ENCODE data around the gene SNX11.
A peak's percentile ranks its signal among the peaks of the same experiment; 100 is the strongest.

The SNX11 gene

DNA sequence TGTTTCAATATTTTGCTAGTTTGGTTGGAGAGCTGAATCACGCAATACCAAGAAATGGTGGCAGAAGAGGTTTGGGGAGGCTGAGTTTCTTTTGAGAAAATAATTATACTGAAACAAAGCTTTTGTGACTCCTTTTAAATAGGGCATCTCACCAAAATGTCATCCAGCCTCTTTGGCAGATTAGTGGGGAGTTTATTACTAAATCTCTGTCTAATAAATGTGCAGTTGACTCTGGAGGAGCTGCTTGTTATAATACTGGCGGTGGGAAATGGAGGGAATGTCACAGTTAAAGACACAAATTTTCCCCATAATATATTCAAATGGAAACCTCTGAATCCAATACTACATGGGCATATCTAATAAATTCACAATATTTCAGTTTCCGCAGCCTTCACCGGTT, 44.7 kb downstream of the SNX11 start:
- no peak overlapping the region for H3K9ac ChIP-seq (ENCODE audit: low read length)
- H3K4me2 ChIP-seq (ENCODE audit: low read length, poor library complexity, severe bottlenecking): no peak overlapping the region
- H3K4me3 ChIP-seq (ENCODE audit: insufficient read depth in 1 of 2, low read depth in 1 of 2, low read length in 2 of 2): no peak overlapping the region
- no peak overlapping the region for H3K4ac ChIP-seq (ENCODE audit: low read depth in 1 of 2, low read length in 2 of 2)
- H3K79me1 ChIP-seq (replicated peaks; ENCODE audit: low read length, poor library complexity, severe bottlenecking): no peaks in the 10 kb centered on the region
- H3K9me3 ChIP-seq (ENCODE audit: control insufficient read depth, low read length): no peaks in the 10 kb centered on the region
- H2BK120ac ChIP-seq (ENCODE audit: low read depth, low read length): no peak overlapping the region
- H3K27ac ChIP-seq (ENCODE audit: low read length, poor library complexity, severe bottlenecking): no peak overlapping the region
- no peak overlapping the region for H2BK5ac ChIP-seq (ENCODE audit: low read depth, low read length, poor library complexity, severe bottlenecking)
- WGBS: 0% methylated on average over 1 of the region's 4 CpGs
- no peak overlapping the region for H3K14ac ChIP-seq (ENCODE audit: low read length in 2 of 2)
- no peak overlapping the region for H3K18ac ChIP-seq (ENCODE audit: low read depth in 1 of 2, low read length in 2 of 2)
- H2AK5ac ChIP-seq (ENCODE audit: low read length, severe bottlenecking): no peak overlapping the region
- H3K27me3 ChIP-seq (ENCODE audit: control insufficient read depth in 1 of 2, insufficient read depth in 1 of 2, low read length in 2 of 2): peaks cover 63 to 89% of the 10 kb centered on the region in 2 experiments
- H3K23ac ChIP-seq (ENCODE audit: low read length in 2 of 2): no peak overlapping the region
- no peak overlapping the region for H2BK12ac ChIP-seq (ENCODE audit: low read length in 2 of 2)
- no peak overlapping the region for H2AFZ ChIP-seq (ENCODE audit: low read depth, low read length)
- H3K36me3 ChIP-seq (ENCODE audit: control insufficient read depth in 1 of 2, insufficient read depth in 2 of 2, low read depth in 1 of 2, low read length in 2 of 2): no peaks in the 10 kb centered on the region
- H2BK15ac ChIP-seq (ENCODE audit: low read depth, poor library complexity, severe bottlenecking): no peak overlapping the region
- H3K4me1 ChIP-seq (ENCODE audit: control insufficient read depth, insufficient read depth, low read depth, low read length): no peaks in the 10 kb centered on the region
- no peak overlapping the region for H4K91ac ChIP-seq (ENCODE audit: low read length)
- no peak for DNase-seq
- no peak overlapping the region for H4K8ac ChIP-seq (ENCODE audit: low read length)

DNA sequence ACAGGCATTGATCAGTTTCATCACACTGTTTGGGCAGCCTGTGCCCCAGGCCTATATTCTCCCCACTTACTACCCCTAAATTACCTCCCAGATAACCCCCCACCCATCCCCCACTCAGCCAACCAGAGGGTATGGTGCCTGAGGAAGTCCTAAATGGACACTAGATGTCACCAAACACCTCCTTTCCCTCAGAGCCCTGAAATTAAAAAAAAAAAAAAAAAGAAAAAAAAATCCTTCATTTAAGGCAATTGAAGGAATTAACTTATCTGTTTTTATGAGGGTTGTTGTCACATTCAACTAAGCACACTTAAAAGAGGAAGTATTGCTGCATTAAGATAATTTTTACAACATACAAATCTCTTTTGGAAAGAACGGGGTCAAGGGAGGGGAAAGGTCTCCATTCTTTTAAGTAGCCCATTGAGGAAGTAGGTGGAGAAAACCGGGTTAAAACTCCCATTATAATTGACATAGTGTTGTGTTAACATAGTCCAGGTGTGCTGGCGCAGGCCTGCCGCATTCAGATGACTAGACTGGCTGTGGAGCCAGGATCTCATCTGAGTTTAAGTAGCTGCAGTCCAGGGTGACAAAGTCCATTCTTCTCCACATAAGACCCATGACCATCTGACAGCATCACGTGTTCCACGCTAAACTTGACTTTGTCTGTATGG, 46.3 kb downstream of the SNX11 start:
- DNase-seq: peak; percentile 70
- H3K27ac ChIP-seq (ENCODE audit: low read length, poor library complexity, severe bottlenecking): no peak overlapping the region
- no peaks in the 10 kb centered on the region for H3K9me3 ChIP-seq (ENCODE audit: control insufficient read depth, low read length)
- H3K79me1 ChIP-seq (replicated peaks; ENCODE audit: low read length, poor library complexity, severe bottlenecking): no peaks in the 10 kb centered on the region
- H3K4me3 ChIP-seq (ENCODE audit: insufficient read depth in 1 of 2, low read depth in 1 of 2, low read length in 2 of 2): no peak overlapping the region
- H4K91ac ChIP-seq (ENCODE audit: low read length): no peak overlapping the region
- no peak overlapping the region for H3K14ac ChIP-seq (ENCODE audit: low read length in 2 of 2)
- H3K18ac ChIP-seq (ENCODE audit: low read depth in 1 of 2, low read length in 2 of 2): no peak overlapping the region
- no peak overlapping the region for H2BK12ac ChIP-seq (ENCODE audit: low read length in 2 of 2)
- H3K36me3 ChIP-seq (ENCODE audit: control insufficient read depth in 1 of 2, insufficient read depth in 2 of 2, low read depth in 1 of 2, low read length in 2 of 2): no peaks in the 10 kb centered on the region
- H3K4ac ChIP-seq (ENCODE audit: low read depth in 1 of 2, low read length in 2 of 2): no peak overlapping the region
- no peak overlapping the region for H3K23ac ChIP-seq (ENCODE audit: low read length in 2 of 2)
- peaks cover 48 to 74% of the 10 kb centered on the region in 2 experiments for H3K27me3 ChIP-seq (ENCODE audit: control insufficient read depth in 1 of 2, insufficient read depth in 1 of 2, low read length in 2 of 2)
- no peaks in the 10 kb centered on the region for H3K4me1 ChIP-seq (ENCODE audit: control insufficient read depth, insufficient read depth, low read depth, low read length)
- H2BK15ac ChIP-seq (ENCODE audit: low read depth, poor library complexity, severe bottlenecking): no peak overlapping the region
- no peak overlapping the region for H2BK120ac ChIP-seq (ENCODE audit: low read depth, low read length)
- H4K8ac ChIP-seq (ENCODE audit: low read length): peak overlapping the region; percentile 6
- H2AK5ac ChIP-seq (ENCODE audit: low read length, severe bottlenecking): peak overlapping the region; percentile 16
- H2AFZ ChIP-seq (ENCODE audit: low read depth, low read length): no peak overlapping the region
- H2BK5ac ChIP-seq (ENCODE audit: low read depth, low read length, poor library complexity, severe bottlenecking): no peak overlapping the region
- H3K4me2 ChIP-seq (ENCODE audit: low read length, poor library complexity, severe bottlenecking): no peak overlapping the region
- no peak overlapping the region for H3K9ac ChIP-seq (ENCODE audit: low read length)
- WGBS: 44% methylated on average over 6 of the region's 6 CpGs

DNA sequence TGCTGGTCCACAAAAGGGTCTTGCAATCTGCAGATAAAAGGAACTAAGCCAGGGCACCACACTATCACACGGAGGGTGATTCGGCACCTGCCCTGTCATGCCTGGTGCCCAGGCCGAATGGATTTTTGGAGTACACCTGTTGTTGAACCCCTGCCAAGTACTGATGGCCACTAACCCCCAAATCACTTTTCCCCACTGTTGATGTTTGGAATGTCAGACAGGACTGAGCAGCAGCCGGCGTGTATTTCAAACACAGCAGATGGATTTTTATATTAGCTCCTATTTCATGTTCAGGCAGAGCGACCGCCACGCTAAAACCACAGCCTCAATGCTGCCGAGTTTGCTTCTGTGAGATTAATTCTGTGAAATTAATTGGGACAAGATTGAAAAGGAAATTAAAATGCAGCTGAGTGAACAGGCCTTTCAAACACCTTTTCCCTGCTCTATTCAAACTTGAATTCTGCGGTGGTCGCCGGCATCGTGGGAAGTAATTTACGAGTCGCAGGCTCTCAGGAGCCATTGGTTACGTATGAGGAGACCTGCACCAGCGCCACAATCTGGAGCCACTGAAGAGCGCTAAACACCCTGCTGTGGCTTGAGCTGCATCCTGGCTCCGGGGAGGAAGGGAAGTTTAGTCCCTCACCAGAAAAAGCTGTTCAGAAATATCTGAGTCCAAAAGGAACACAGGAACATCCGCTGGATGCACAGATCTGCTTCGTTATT, 48.5 kb downstream of the SNX11 start:
- no peak overlapping the region for H2AFZ ChIP-seq (ENCODE audit: low read depth, low read length)
- no peak overlapping the region for H2BK5ac ChIP-seq (ENCODE audit: low read depth, low read length, poor library complexity, severe bottlenecking)
- H3K18ac ChIP-seq (ENCODE audit: low read depth in 1 of 2, low read length in 2 of 2): no peak overlapping the region
- no peak overlapping the region for H2BK12ac ChIP-seq (ENCODE audit: low read length in 2 of 2)
- H3K4me1 ChIP-seq (ENCODE audit: control insufficient read depth, insufficient read depth, low read depth, low read length): no peaks in the 10 kb centered on the region
- H3K79me1 ChIP-seq (replicated peaks; ENCODE audit: low read length, poor library complexity, severe bottlenecking): no peaks in the 10 kb centered on the region
- H3K27me3 ChIP-seq (ENCODE audit: control insufficient read depth in 1 of 2, insufficient read depth in 1 of 2, low read length in 2 of 2): peaks cover 26 to 51% of the 10 kb centered on the region in 2 experiments
- H3K4me2 ChIP-seq (ENCODE audit: low read length, poor library complexity, severe bottlenecking): no peak overlapping the region
- H3K36me3 ChIP-seq (ENCODE audit: control insufficient read depth in 1 of 2, insufficient read depth in 2 of 2, low read depth in 1 of 2, low read length in 2 of 2): no peaks in the 10 kb centered on the region
- no peak overlapping the region for H4K8ac ChIP-seq (ENCODE audit: low read length)
- H3K9ac ChIP-seq (ENCODE audit: low read length): no peak overlapping the region
- H2BK15ac ChIP-seq (ENCODE audit: low read depth, poor library complexity, severe bottlenecking): no peak overlapping the region
- no peak overlapping the region for H2AK5ac ChIP-seq (ENCODE audit: low read length, severe bottlenecking)
- H4K91ac ChIP-seq (ENCODE audit: low read length): no peak overlapping the region
- H3K14ac ChIP-seq (ENCODE audit: low read length in 2 of 2): no peak overlapping the region
- DNase-seq: no peak
- no peak overlapping the region for H3K23ac ChIP-seq (ENCODE audit: low read length in 2 of 2)
- H3K27ac ChIP-seq (ENCODE audit: low read length, poor library complexity, severe bottlenecking): no peak overlapping the region
- H3K9me3 ChIP-seq (ENCODE audit: control insufficient read depth, low read length): no peaks in the 10 kb centered on the region
- no peak overlapping the region for H3K4ac ChIP-seq (ENCODE audit: low read depth in 1 of 2, low read length in 2 of 2)
- no peak overlapping the region for H3K4me3 ChIP-seq (ENCODE audit: insufficient read depth in 1 of 2, low read depth in 1 of 2, low read length in 2 of 2)
- H2BK120ac ChIP-seq (ENCODE audit: low read depth, low read length): no peak overlapping the region
- 66% methylated on average over 21 of the region's 21 CpGs for WGBS

DNA sequence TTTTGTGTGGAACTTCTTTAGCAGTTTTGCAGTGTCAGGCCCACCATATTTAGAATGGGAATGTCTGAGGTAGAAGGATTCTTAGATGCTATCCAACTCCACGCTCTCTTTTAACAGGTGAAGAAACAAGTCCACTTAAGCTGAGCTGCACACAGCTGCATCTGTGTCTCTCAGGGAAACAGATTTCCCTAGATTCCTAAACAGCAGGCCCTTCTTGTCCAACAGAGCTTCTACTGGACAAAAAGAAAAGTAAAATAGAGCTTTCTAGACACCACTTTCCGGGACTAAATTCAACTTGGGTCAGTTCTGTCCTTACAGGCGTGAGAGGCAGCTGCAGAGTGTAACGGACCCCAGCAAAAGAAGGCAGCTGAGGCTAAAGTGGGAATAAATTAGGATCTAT, 51.7 kb downstream of the SNX11 start:
- H3K4me1 ChIP-seq (ENCODE audit: control insufficient read depth, insufficient read depth, low read depth, low read length): no peaks in the 10 kb centered on the region
- H3K27ac ChIP-seq (ENCODE audit: low read length, poor library complexity, severe bottlenecking): no peak overlapping the region
- H3K9ac ChIP-seq (ENCODE audit: low read length): no peak overlapping the region
- H3K14ac ChIP-seq (ENCODE audit: low read length in 2 of 2): no peak overlapping the region
- no peak overlapping the region for H2BK15ac ChIP-seq (ENCODE audit: low read depth, poor library complexity, severe bottlenecking)
- no peak overlapping the region for H2BK12ac ChIP-seq (ENCODE audit: low read length in 2 of 2)
- H3K4me3 ChIP-seq (ENCODE audit: insufficient read depth in 1 of 2, low read depth in 1 of 2, low read length in 2 of 2): no peak overlapping the region
- no peak for DNase-seq
- no peak overlapping the region for H2BK5ac ChIP-seq (ENCODE audit: low read depth, low read length, poor library complexity, severe bottlenecking)
- WGBS: 83% methylated on average over 4 of the region's 4 CpGs
- no peak overlapping the region for H3K18ac ChIP-seq (ENCODE audit: low read depth in 1 of 2, low read length in 2 of 2)
- no peak overlapping the region for H2BK120ac ChIP-seq (ENCODE audit: low read depth, low read length)
- no peaks in the 10 kb centered on the region for H3K79me1 ChIP-seq (replicated peaks; ENCODE audit: low read length, poor library complexity, severe bottlenecking)
- H3K4me2 ChIP-seq (ENCODE audit: low read length, poor library complexity, severe bottlenecking): no peak overlapping the region
- no peak overlapping the region for H3K4ac ChIP-seq (ENCODE audit: low read depth in 1 of 2, low read length in 2 of 2)
- H3K23ac ChIP-seq (ENCODE audit: low read length in 2 of 2): no peak overlapping the region
- no peak overlapping the region for H4K91ac ChIP-seq (ENCODE audit: low read length)
- no peak overlapping the region for H4K8ac ChIP-seq (ENCODE audit: low read length)
- H3K36me3 ChIP-seq (ENCODE audit: control insufficient read depth in 1 of 2, insufficient read depth in 2 of 2, low read depth in 1 of 2, low read length in 2 of 2): no peaks in the 10 kb centered on the region
- H2AK5ac ChIP-seq (ENCODE audit: low read length, severe bottlenecking): no peak overlapping the region
- no peaks in the 10 kb centered on the region for H3K9me3 ChIP-seq (ENCODE audit: control insufficient read depth, low read length)
- no peak overlapping the region for H2AFZ ChIP-seq (ENCODE audit: low read depth, low read length)
- H3K27me3 ChIP-seq (ENCODE audit: control insufficient read depth in 1 of 2, insufficient read depth in 1 of 2, low read length in 2 of 2): peaks cover 5 to 23% of the 10 kb centered on the region in 2 experiments
